NCI-H2171 (cell line): ENCODE measurements around the gene HNRNPA1.
"Not testable (repeated sequence)": the region's sequence is repeated elsewhere in the genome, so short reads cannot be mapped to it uniquely, and the experiment has no call there.

Experiments used
- DNase-seq: peaks from one replicate; lab custom pipeline; 2025; lab: John Stamatoyannopoulos, UW

HNRNPA1 gene

GRCh38 chr12:54280468-54281260 lies at the start of gene HNRNPA1:
HNRNPA1 (plus strand) TSS chr12:54280726; CDS start chr12:54280808, 82 bp downstream.
- DNase-seq, result peak; percentile 98

- not testable (repeated sequence) for DNase-seq
These were observed 49.3 kb upstream of the HNRNPA1 start for GRCh38 chr12:54231269-54231668.

- no peak for DNase-seq
These were observed 47.7 kb upstream of the HNRNPA1 start for GRCh38 chr12:54232790-54233189.

GRCh38 chr12:54238531-54238930 lies 42.0 kb upstream of the HNRNPA1 start:
- no peak for DNase-seq

GRCh38 chr12:54239620-54240019 lies 40.9 kb upstream of the HNRNPA1 start:
- DNase-seq, result peak; percentile 41

- DNase-seq, result no peak
These were observed 40.4 kb upstream of the HNRNPA1 start for GRCh38 chr12:54240129-54240528.

- DNase-seq, result peak; percentile 66
These were observed 39.4 kb upstream of the HNRNPA1 start for GRCh38 chr12:54240971-54241588.

- DNase-seq, result no peak
These were observed 34.4 kb upstream of the HNRNPA1 start for GRCh38 chr12:54246011-54246641.

GRCh38 chr12:54249489-54249888 lies 31.0 kb upstream of the HNRNPA1 start:
- DNase-seq, result no peak

GRCh38 chr12:54251667-54252284 lies 28.8 kb upstream of the HNRNPA1 start:
- no peak for DNase-seq

GRCh38 chr12:54253240-54253639 lies 27.3 kb upstream of the HNRNPA1 start:
- no peak for DNase-seq

GRCh38 chr12:54257332-54257731 lies 23.2 kb upstream of the HNRNPA1 start:
- no peak for DNase-seq

- DNase-seq, result no peak
These were observed 22.3 kb upstream of the HNRNPA1 start for GRCh38 chr12:54258201-54258681.

GRCh38 chr12:54259194-54260011 lies 21.1 kb upstream of the HNRNPA1 start:
- peak; percentile 97 for DNase-seq

- no peak for DNase-seq
These were observed 18.6 kb upstream of the HNRNPA1 start for GRCh38 chr12:54261815-54262402.

GRCh38 chr12:54262403-54262925 lies 18.1 kb upstream of the HNRNPA1 start:
- no peak for DNase-seq

GRCh38 chr12:54265364-54265812 lies 15.1 kb upstream of the HNRNPA1 start:
- no peak for DNase-seq

GRCh38 chr12:54266852-54267251 lies 13.7 kb upstream of the HNRNPA1 start:
- no peak for DNase-seq

- DNase-seq, result no peak
These were observed 10.2 kb upstream of the HNRNPA1 start for GRCh38 chr12:54270345-54270744.

- no peak for DNase-seq
These were observed 8.3 kb upstream of the HNRNPA1 start for GRCh38 chr12:54272214-54272613.

- no peak for DNase-seq
These were observed 6.5 kb upstream of the HNRNPA1 start for GRCh38 chr12:54273981-54274380.
